Fibroblast of skin of left biceps (primary cell): ENCODE data around the gene STXBP6.
"Not testable (repeated sequence)": the region's sequence is repeated elsewhere in the genome, so short reads cannot be mapped to it uniquely, and the experiment has no call there.

Source experiments
- DNase-seq, 2 experiments: peaks; one replicate each; pipeline ENCODE4 v3.0.0-alpha.2; 2013; ENCODE audit warnings: low read depth in 2 of 2

STXBP6 gene

GRCh38 chr14:24803426-24803825 is 246.5 kb downstream of the STXBP6 start:
- DNase-seq = not testable (repeated sequence)

GRCh38 chr14:24802236-24802635 is 247.7 kb downstream of the STXBP6 start:
- DNase-seq = no peak

- DNase-seq = no peak
Measured at GRCh38 chr14:24801024-24801423, 248.9 kb downstream of the STXBP6 start.

- DNase-seq = no peak
Measured at GRCh38 chr14:24798911-24799462, 251.0 kb downstream of the STXBP6 start.

GRCh38 chr14:24795406-24795805 is 254.5 kb downstream of the STXBP6 start:
- no peak for DNase-seq

DNA sequence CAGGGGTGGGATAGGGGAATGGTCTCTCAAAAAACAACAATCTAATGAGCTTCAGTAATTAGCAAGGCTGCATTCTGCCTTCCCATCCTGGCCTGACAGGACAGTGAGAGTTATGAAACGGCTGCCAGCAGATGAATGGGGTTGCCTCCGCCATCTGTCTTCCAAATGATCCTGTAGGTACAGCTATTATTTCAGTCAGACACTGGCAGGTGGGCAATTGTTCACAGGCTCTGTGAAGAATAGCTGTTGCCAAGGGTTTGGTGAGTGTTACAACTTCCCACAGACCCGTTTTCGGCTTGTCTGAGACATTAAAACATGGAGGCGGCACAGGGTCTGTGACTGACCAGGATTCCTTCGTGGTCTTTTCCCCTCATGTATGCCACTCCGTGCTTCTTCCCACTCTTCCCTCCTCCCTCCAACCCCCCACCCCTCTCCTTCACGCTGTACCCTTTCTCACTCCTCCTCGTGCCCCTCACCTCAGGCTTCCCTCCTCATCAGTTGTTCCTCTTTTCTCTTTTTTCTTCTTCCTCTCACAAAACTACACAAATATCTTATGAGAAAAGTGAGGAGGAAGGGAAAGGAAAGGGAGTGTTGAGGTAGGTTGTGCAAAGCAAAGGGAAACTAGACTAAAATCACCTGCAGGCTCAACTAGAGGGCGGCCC is 255.2 kb downstream of the STXBP6 start:
- no peak for DNase-seq

DNA sequence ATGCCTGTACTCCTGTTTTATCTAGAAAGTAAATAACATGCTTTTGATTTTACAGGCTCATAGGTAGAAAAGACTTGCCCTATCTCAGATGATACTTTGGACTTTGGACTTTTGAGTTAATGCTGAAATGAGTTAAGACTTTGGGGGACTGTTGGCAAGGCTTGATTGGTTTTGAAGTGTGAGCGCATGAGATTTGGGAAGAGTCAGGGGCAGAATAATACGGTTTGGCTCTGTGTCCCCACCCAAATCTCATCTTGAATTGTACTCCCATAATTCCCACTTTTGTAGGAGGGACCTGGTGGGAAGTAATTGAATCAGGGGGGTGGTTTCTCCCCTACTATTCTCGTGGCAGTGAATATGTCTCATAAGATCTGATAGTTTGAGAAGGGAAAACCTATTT is 259.8 kb downstream of the STXBP6 start:
- no peak for DNase-seq

- no peak for DNase-seq
Measured at GRCh38 chr14:24789378-24789884, 260.5 kb downstream of the STXBP6 start.

- DNase-seq = no peak
Measured at GRCh38 chr14:24785698-24786097, 264.2 kb downstream of the STXBP6 start.

DNA sequence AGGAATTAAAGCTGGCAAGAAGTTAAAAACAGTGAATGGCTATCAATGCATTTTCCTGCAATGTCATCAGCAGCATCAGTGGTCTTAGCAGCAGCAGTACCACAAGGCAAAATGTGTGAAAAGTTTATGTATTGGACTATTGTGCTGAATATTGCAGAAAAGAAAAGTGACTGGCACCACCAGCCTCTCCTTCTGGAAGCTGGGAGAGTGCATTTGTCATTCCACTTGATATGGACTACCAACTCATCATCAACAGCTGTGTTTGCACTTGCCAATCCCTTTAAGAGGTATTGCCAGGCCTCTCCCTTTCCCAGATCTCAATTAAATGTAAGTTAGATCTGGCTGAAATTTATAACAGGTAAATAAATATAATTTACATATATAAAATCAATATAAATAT is 265.0 kb downstream of the STXBP6 start:
- no peak for DNase-seq

DNA sequence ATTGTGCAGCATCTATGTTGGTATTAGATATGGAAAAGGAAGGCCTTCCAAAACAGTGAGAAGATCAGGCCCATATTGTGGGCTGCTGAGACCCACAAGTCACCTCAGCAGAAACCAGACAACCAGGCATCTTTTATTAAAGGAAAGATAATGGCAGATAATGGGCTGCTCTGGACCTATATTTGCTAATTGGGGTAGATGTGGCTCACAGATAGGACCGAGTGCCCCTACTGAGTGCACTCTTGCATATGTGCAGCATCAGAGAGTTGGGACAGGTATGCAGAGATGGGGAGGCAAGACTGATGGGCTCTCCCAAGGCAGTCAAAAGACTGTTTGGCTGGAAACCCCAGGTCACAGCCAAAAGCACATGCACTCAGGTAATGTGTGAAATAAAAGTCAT is 266.2 kb downstream of the STXBP6 start:
- DNase-seq = no peak

DNA sequence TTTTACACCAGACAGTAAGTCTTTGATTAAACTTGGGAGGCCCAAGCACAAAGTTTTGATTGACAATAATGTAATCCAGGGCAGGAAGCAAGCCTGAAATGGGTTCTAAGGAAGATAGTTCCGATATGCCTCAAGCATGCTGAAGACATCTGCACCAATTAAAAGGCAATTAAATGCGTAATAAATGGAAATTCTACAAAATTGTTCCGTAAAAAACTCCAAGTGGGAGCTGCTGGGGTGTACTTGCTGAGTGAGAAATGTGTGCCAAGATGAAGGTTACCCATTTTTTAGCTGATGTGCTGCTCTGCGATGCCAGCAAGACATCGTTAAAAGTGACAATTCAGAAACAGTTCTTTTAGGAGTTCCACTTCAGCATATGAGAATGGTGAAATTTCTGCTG is 269.7 kb downstream of the STXBP6 start:
- no peak for DNase-seq

DNA sequence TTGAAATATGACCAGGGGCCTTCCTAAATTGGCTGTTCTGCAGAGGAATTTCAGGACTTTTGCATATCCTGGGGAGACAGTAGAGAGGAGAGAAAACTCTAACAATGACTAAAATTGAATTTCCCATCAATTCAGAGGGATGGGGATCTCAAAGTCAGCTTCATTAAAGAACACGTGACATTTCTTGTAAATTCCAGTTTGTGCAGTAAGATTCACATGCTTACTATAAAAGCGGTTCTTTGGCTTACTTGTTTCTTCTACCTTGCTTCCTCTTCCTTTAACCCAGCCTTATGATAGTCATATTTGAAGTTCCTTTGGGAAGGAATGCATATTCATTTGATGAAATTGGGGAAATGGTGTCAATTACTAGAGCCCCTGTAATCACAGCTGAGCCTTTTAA is 272.3 kb downstream of the STXBP6 start:
- DNase-seq = no peak

DNA sequence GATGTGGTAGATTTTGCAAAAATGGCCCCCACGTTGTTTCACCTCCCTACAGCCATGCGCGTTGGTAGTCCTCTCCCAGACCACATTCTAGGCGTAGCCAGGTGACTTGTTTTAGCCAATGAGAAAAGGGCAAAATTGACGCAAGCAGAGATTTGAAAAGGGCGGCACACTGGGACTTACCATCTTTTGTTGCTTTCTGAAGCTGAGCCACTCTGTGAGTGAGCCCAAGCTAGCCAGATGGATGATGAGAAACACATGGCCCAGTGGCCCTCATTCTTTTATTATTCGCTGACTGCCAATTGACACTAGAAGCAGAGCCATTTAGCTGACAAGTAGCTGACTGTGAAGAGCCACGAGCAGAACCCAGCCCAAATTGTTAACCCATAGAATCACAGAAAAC is 274.0 kb downstream of the STXBP6 start:
- DNase-seq = no peak

GRCh38 chr14:24774187-24774915 is 275.6 kb downstream of the STXBP6 start:
- DNase-seq = no peak

DNA sequence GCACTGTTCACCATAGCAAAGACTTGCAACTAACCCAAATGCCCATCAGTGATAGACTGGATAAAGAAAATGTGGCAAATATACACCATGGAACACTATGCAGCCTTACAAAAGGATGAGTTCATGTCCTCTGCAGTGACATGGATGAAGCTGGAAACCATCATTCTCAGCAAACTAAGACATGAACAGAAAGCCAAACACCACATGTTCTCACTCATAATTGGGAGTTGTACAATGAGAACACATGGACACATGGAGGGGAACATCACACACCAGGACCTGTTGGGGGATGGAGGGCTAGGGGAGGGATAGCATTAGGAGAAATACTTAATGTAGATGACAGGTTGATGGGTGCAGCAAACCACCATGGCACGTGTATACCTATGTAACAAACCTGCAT is 276.4 kb downstream of the STXBP6 start:
- not testable (repeated sequence) for DNase-seq

DNA sequence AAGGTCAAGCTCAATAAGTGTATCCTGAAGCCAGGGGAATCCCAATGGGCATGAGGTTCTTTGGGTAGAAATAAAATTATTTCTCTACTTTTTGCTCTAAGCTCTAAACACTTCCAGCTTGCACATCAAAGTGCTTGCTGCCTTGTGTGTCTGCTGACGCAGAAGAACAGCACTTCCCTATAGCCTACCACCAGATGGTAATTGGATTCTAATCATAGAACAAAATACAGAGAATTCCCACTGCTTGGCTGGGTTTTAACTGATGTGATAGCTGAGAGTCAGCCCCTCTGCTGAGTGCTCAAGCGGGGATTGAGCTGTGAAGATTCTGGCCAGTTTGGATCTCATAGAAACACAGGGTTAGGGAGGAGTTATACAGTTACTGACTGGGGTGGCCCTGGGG is 283.5 kb downstream of the STXBP6 start:
- no peak for DNase-seq

GRCh38 chr14:24761141-24761540 is 288.8 kb downstream of the STXBP6 start:
- no peak for DNase-seq
